CD4-positive, alpha-beta T cell treated with Interleukin-2 at 100 ng/mL for 4 hours (primary cell): ENCODE data around the gene GNLY.
"Not testable (repeated sequence)": the region's sequence is repeated elsewhere in the genome, so short reads cannot be mapped to it uniquely, and the experiment has no call there.

Experiments
- DNase-seq: peaks from one replicate; pipeline ENCODE4 v3.0.0-alpha.2; 2020; ENCODE audit warnings: low spot score

The GNLY gene

DNA sequence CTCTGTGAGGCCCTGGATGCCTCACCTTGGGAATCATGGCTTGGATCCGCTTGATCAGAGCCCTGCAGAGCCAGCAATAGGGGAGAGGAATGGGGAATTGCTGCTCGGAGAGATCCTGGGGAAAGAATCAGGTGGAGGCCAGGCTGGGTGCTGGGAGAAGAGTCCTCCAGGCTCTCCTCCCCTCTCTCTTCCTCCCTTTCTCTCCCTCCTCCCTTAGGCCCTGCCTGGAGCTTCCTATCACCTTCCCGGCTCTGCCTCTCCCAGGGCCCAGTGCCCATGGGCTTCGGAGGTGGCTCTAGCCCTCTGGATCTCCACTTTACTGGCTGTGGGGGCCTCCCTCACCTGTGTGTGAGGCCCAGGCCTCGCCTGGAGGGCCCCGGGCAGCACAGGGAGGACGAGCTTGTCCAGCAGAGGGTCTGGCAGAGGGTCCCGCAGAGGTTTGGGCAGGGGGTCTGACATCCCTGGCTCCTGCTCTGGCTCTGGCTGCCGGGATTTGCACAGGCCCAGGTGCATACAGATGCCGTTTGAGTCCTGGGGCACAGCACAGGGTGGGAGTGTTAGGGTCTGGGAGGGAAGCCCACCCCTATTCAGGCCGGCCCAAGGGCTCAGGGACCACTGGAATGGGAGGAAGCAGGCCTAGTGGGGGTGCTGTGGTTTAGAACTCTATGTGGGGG is 28.8 kb upstream of the GNLY start:
- no peak for DNase-seq

GRCh38 chr2:85666016-85666415 is 28.1 kb upstream of the GNLY start:
- no peak for DNase-seq

DNA sequence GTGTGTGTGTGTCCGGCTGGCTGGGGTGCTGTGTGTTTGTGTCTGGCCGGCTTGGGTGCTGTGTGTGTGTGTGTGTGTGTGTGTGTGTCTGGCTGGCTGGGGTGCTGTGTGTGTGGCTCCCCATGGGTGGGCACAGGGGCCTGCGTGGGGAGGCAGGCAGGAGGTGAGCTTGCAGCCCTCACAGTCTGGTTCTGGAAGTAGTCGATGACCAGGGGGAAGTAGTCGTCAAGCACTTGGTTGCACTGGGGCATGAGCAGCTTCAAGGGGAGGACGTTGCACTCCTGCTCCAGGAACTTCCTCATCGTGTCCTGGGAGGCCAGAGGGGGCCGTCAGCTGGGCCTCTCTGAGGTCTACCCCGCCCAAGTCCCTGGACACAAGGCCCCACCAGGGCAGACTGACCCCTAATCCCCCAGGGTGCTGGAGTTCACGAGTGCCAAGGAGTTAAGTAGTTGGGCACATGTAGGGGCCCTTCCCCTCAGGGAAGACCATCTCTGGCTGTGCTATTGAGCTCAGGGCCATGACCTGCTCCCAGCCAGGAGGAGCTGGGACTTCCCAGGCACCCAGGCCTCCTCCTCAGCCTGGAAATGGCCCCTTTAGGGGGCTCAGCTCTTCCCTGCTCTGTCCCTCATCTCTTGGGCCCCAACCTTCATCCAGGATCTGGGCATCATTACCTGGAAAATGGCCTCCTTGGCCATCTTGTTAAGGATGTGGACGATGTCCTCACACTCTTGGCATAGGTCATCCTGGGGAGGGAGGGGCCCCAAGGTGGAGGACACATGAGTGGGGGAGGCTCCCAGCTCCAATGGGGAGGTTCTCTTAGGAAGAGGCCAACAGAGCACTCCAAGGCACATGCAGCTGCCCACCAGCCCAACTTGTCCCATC is 27.5 kb upstream of the GNLY start:
- no peak for DNase-seq

DNA sequence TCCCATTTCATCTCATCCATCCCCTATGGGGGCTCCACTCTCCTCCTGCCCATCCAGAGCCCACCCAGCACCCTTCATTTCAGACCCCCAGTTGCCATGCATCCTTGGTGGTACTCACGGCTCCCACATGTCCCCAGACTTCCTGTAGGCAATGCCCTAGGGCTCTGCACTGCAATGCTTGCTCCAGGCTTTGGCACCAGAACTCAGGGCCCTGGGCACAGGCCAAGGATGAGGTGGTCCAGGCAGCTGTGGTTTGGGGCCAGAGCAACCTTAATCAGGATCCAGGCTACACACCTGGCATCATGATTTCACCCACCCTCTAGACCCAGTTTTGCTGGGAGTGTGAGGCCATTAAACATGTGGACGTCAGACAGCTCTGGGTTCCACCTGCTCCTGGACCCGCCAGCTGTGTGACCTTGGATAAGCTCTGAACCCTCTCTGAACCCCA is 26.6 kb upstream of the GNLY start:
- no peak for DNase-seq

DNA sequence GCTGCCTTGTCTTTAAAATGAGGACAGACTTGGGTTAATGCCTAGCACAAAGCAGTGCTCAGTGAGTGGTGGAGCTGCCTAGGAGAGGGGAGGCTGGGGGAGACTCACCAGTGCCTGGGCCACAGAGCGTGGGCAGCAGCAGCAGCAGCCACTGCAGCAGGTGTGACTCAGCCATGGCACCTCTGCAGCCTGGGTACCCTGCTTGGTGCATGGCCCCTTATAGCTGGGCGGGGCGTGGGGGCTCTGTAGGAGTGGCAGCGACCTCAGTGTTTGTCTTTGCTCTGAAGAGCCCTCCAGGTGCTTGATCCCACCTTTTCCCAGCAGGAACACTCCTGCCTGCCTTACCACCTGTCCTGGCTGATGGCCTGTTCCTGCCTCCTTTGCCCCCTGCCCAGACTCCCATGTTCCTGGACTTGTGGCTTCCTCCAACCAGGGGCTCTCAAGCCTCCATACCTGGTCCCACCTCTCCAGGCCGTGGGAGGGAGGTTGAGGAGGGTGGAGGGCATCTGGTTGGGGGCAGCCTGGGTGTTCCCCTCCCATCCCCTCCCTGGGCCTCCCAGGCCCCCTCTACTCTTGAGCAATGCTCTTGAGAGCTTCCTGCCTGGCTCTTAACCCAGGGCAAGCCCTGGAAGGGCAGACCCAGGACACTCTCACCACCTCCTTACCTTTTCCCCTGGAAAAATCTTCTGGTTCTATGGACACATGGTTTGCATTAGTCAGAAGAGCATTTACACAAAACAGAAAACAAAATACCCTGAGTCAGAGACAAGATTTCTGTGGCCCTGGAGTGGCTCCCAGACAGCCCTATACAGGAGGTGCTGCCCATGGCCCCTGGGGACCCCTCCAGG is 25.9 kb upstream of the GNLY start, which contains the start of gene SFTPB:
Gene SFTPB, minus strand, starts transcription at position 191 of the 848 bp plus-strand sequence. Its CDS starts 16 bp downstream, at position 175.
- no peak for DNase-seq

GRCh38 chr2:85668857-85669142 is 25.4 kb upstream of the GNLY start:
- DNase-seq, result no peak

DNA sequence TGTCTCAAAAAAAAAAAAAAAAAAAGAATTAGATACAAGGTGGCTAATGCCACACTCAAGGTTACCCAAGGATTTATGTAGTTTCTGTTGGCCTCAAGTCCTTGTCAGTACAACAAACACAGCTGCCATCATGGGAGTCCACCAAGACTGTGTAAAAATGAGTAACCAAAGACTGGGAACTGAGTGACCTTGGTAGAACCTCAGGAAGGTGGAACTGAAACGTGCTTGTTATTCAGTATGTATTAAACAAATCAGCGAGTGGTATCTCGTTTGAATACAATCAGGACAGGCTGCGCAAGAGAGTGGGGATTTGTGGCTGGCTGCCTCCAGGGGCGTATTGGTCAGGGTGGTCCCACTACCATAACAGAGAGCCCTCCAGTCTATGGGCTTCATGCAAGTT is 24.6 kb upstream of the GNLY start:
- DNase-seq, result no peak

GRCh38 chr2:85670416-85670815 is 23.7 kb upstream of the GNLY start:
- not testable (repeated sequence) for DNase-seq

- no peak for DNase-seq
These were observed 21.7 kb upstream of the GNLY start for GRCh38 chr2:85672456-85672855.

- DNase-seq, result no peak
These were observed 20.3 kb upstream of the GNLY start for GRCh38 chr2:85673716-85674375.

DNA sequence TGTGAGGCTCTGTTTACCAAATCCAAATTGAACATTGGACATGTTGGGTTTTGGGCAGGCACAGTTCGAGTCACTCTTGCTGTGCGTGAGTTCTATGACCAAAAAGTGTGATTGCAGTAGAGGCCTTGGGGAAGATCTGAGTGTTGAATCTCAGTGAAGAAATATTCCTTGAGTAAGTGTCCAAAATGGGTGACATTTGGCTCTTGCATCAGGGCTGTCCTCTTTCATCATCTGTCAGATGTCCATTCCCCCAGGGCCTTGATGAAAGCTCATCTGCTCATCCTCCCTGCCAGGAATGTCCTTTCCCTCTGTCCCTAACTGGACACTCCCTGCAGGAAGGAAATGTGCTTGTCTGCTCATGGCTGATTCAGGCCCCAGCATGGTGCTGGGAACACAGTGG is 19.7 kb upstream of the GNLY start:
- DNase-seq, result no peak

- DNase-seq, result no peak
These were observed 18.7 kb upstream of the GNLY start for GRCh38 chr2:85675427-85675826.

DNA sequence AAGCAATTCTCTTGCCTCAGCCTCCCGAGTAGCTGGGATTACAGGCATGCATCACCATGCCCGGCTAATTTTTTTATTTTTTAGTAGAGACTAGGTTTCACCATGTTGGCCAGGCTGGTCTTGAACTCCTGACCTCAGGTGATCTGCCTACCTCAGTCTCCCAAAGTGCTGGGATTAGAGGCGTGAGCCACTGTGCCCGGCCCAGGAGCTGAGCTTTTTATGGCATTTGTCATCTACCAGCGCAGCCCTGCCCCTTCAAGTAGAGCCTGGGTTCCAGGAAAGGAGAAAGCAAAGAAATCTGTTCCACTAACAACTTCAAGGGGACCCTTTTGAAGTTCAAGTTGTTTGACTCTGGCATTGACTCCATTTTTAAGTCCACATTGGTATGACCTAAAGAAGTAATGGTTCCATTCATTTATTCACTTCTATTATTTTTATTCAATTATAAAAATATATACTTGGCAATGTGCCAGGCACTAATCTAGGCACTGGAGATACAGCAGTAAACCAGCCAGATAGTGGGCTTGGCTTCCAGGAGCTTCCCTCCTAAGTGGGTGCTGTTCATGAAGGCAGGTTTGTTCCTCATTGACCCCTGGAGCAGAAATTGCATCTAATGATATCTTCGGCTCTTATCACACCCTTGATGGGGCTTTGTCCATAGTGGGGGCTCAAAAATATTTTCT is 18.2 kb upstream of the GNLY start:
- DNase-seq, result no peak

- DNase-seq, result no peak
These were observed 15.8 kb upstream of the GNLY start for GRCh38 chr2:85678377-85678776.

- peak; percentile 79 for DNase-seq
These were observed 15.1 kb upstream of the GNLY start for GRCh38 chr2:85678794-85679672.

- DNase-seq, result no peak
These were observed 13.3 kb upstream of the GNLY start for GRCh38 chr2:85680707-85681371.

- DNase-seq, result no peak
These were observed 12.8 kb upstream of the GNLY start for GRCh38 chr2:85681372-85681763.

- DNase-seq, result no peak
These were observed 12.4 kb upstream of the GNLY start for GRCh38 chr2:85681776-85682175.

DNA sequence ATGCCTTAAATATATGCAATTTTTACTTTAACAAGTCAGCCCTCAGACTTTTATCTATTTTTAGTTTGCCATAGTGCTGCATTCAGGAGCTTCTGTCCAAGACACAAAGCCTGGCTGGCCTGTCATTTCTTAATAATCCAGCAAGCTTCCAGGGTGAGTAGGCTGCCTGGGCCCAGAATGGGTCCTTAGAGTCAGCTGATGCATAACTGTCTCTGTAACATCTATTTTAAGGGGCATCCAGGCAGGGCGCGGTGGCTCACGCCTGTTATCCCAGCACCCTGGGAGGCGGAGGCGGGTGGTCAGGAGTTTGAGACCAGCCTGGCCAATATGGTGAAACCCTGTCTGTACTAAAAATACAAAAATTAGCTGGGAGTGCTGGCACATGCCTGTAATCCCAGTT is 11.8 kb upstream of the GNLY start:
- no peak for DNase-seq

GRCh38 chr2:85684380-85684779 is 9.8 kb upstream of the GNLY start:
- no peak for DNase-seq
